CD14-positive monocyte (primary cell): Measurements from ENCODE around the gene OSBPL8. TPM values are rescaled to one million over a fixed set of nuclear protein-coding genes. Genes with fewer than 3 reads are reported as not detected.
A peak's percentile ranks its signal among the peaks of the same experiment; 100 is the strongest.

Experiments used
- DNase-seq, 3 donors: peaks; one replicate each; pipeline ENCODE4 v3.0.0-alpha.2; 2011 to 2022
- H2AFZ ChIP-seq: 2 replicates; pipeline ENCODE4 v1.6.0; 2012; ENCODE audit warnings: mild to moderate bottlenecking, low read depth, low read length, inconsistent platforms; ENCODE audit not compliant: insufficient read depth, poor library complexity, severe bottlenecking
- H3K27ac ChIP-seq, 2 donors: 1 replicate in 1 of 2; 2 replicates in 1 of 2; pipeline ENCODE4 v1.5.1; 2012 to 2013; ENCODE audit warnings: low read length in 2 of 2, control low read depth in 1 of 2, inconsistent platforms in 1 of 2, low read depth in 1 of 2, mild to moderate bottlenecking in 1 of 2
- H3K27me3 ChIP-seq, 2 donors: one replicate each; pipeline versions ENCODE4 v1.6.0 to v1.6.1; 2011 to 2013; ENCODE audit warnings: low read length in 2 of 2; ENCODE audit not compliant: control insufficient read depth in 2 of 2, insufficient read depth in 2 of 2
- H3K36me3 ChIP-seq, 2 donors: replicated peaks in 1 of 2; 1 replicate in 1 of 2; 2 replicates in 1 of 2; pipeline versions ENCODE4 v1.5.1 to v1.6.1; 2012 to 2013; ENCODE audit warnings: low read length in 2 of 2, control low read depth in 1 of 2, inconsistent platforms in 1 of 2, mild to moderate bottlenecking in 1 of 2; ENCODE audit not compliant: insufficient read depth in 2 of 2, control insufficient read depth in 1 of 2
- H3K4me1 ChIP-seq, 2 donors: 1 replicate in 1 of 2; 2 replicates in 1 of 2; pipeline versions ENCODE4 v1.5.1 to v1.6.1; 2012 to 2013; ENCODE audit warnings: low read length in 2 of 2, control low read depth in 1 of 2, inconsistent platforms in 1 of 2, mild to moderate bottlenecking in 1 of 2, moderate library complexity in 1 of 2; ENCODE audit not compliant: insufficient read depth in 2 of 2, control insufficient read depth in 1 of 2
- H3K4me2 ChIP-seq: replicated peaks from 2 replicates; pipeline ENCODE3; 2012; ENCODE audit warnings: low read length, moderate library complexity, mild to moderate bottlenecking; ENCODE audit not compliant: poor library complexity, severe bottlenecking; ENCODE audit errors: extremely low read depth
- H3K4me3 ChIP-seq, 3 experiments: fragments of 200-600 bp in 1 of 3; sonication (generic) in 1 of 3; replicated peaks in 1 of 3; 1 replicate in 2 of 3; 2 replicates in 1 of 3; pipeline ENCODE4 v1.5.1; 2011 to 2013; ENCODE audit warnings: low read length in 3 of 3, mild to moderate bottlenecking in 3 of 3, control low read depth in 2 of 3, low read depth in 2 of 3, inconsistent platforms in 1 of 3, moderate library complexity in 1 of 3
- H3K79me2 ChIP-seq: 2 replicates; pipeline ENCODE4 v1.6.0; 2012; ENCODE audit warnings: mild to moderate bottlenecking, control low read depth, inconsistent platforms, low read length, moderate library complexity; ENCODE audit not compliant: insufficient read depth
- H3K9ac ChIP-seq: 2 replicates; pipeline ENCODE4 v1.6.0; 2017; ENCODE audit warnings: low read length, mild to moderate bottlenecking; ENCODE audit not compliant: insufficient read depth, poor library complexity, severe bottlenecking
- H3K9me3 ChIP-seq, 2 donors: replicated peaks in 1 of 2; 1 replicate in 1 of 2; 2 replicates in 1 of 2; pipeline versions ENCODE4 v1.5.1 to v1.6.1; 2012 to 2013; ENCODE audit warnings: low read length in 2 of 2, control low read depth in 1 of 2; ENCODE audit not compliant: control insufficient read depth in 1 of 2, insufficient read depth in 1 of 2
- H4K20me1 ChIP-seq: 2 replicates; pipeline ENCODE4 v1.6.0; 2012; ENCODE audit warnings: mild to moderate bottlenecking, low read length, control low read depth, moderate library complexity; ENCODE audit not compliant: insufficient read depth
- H3K27ac Mint-ChIP-seq, 7 donors: one replicate each; pipeline ENCODE4 v1.8.0; 2020; ENCODE audit warnings: mild to moderate bottlenecking in 7 of 7, mixed read lengths in 7 of 7, moderate library complexity in 6 of 7, inconsistent platforms in 2 of 7
- H3K27me3 Mint-ChIP-seq, 3 donors: one replicate each; pipeline ENCODE4 v1.8.0; 2021 to 2022; ENCODE audit warnings: low read depth in 3 of 3, mild to moderate bottlenecking in 3 of 3, mixed read lengths in 3 of 3, moderate library complexity in 3 of 3, inconsistent platforms in 1 of 3
- H3K36me3 Mint-ChIP-seq, 2 donors: one replicate each; pipeline ENCODE4 v1.8.0; 2020; ENCODE audit warnings: mixed read lengths in 2 of 2, inconsistent platforms in 1 of 2, mild to moderate bottlenecking in 1 of 2
- H3K4me1 Mint-ChIP-seq: one replicate; pipeline ENCODE4 v1.8.0; 2020; ENCODE audit warnings: mild to moderate bottlenecking, mixed read lengths
- H3K4me3 Mint-ChIP-seq, 2 donors: one replicate each; pipeline ENCODE4 v1.8.0; 2020; ENCODE audit warnings: mild to moderate bottlenecking in 2 of 2, mixed read lengths in 2 of 2, moderate library complexity in 1 of 2
- H3K9me3 Mint-ChIP-seq, 7 donors: one replicate each; pipeline ENCODE4 v1.8.0; 2020 to 2022; ENCODE audit warnings: mixed read lengths in 7 of 7, mild to moderate bottlenecking in 6 of 7, moderate library complexity in 6 of 7, inconsistent platforms in 2 of 7
- WGBS: methylation state at CpG from one replicate; pipeline ENCODE4 v1.1.5; 2013; ENCODE audit warnings: missing lambda C conversion rate; ENCODE audit not compliant: insufficient coverage; 5-methylcytosine and 5-hydroxymethylcytosine counted together
- intact Hi-C, 2 donors: fragments of 100-400 bp; cut with micrococcal nuclease; formaldehyde crosslinking; loops; one replicate each; pipeline versions ENCODE4 v1.15.0 to v1.15.1; 2023
- polyA plus RNA-seq, 3 donors: library from polyadenylated mRNA; depleted of rRNA in 1 of 3; unstranded in 2 of 3; stranded (reverse) in 1 of 3; fragments of 300-500 nt in 2 of 3; fragments of >200 nt in 1 of 3; fragmentation: Illumina TruSeq in 2 of 3; gene quantifications; 1 replicate in 2 of 3; 2 replicates in 1 of 3; pipeline ENCODE4 v1.2.3, GENCODE V29; 2012 to 2021
- TF ChIP-seq, protein P1 (sequence below): fragments of 200-600 bp; IDR thresholded peaks from one replicate; pipeline ENCODE4 v1.8.0; 2022; ENCODE audit warnings: antibody characterized with exemption, mild to moderate bottlenecking

OSBPL8 gene
- polyA plus RNA-seq, 3 donors, result 25.3 to 167 (median 147) TPM

DNA sequence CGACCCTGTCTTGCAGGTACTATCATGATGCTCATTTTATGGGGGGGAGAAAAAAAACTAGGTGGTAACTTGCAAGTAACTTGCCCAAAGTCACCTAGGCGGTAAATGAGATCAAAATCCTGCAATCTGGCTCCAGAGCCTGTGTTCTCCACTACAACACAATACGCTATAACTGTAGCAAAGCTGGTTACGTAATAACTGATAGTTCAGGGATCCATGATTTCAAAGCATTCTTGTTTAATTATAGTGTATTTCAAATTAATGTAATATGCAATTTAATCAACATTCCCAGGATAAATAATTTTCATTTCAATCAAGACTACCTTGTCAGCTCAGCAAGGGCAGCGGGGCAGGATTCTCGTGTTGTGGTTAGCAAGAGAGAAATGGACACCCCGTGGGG, 243.1 kb downstream of the OSBPL8 start:
- Histone ChIP-seq H3K27ac (no peak overlapping the region), H4K20me1 (no peaks in the 10 kb centered on the region), H3K4me2 (no peak overlapping the region), H3K79me2 (no peaks in the 10 kb centered on the region), H3K9ac (no peak overlapping the region), H2AFZ (no peak overlapping the region), H3K4me1 (no peaks in the 10 kb centered on the region), H3K9me3 (no peaks in the 10 kb centered on the region), H3K4me3 (no peak overlapping the region), H3K36me3 (no peaks in the 10 kb centered on the region), H3K27me3 (no peaks in the 10 kb centered on the region)
- Mint-ChIP-seq H3K9me3 (peaks cover 0 to 7% (median 2%) of the 10 kb centered on the region in 7 donors), H3K27me3 (peaks cover 4 to 6% (median 4%) of the 10 kb centered on the region in 3 donors), H3K27ac (no peak overlapping the region), H3K4me1 (no peaks in the 10 kb centered on the region), H3K36me3 (no peaks in the 10 kb centered on the region), H3K4me3 (no peak overlapping the region)
- 100% methylated on average over 3 of the region's 7 CpGs for WGBS
- intact Hi-C loops, result no loop called here
- TF ChIP-seq, protein P1, sequence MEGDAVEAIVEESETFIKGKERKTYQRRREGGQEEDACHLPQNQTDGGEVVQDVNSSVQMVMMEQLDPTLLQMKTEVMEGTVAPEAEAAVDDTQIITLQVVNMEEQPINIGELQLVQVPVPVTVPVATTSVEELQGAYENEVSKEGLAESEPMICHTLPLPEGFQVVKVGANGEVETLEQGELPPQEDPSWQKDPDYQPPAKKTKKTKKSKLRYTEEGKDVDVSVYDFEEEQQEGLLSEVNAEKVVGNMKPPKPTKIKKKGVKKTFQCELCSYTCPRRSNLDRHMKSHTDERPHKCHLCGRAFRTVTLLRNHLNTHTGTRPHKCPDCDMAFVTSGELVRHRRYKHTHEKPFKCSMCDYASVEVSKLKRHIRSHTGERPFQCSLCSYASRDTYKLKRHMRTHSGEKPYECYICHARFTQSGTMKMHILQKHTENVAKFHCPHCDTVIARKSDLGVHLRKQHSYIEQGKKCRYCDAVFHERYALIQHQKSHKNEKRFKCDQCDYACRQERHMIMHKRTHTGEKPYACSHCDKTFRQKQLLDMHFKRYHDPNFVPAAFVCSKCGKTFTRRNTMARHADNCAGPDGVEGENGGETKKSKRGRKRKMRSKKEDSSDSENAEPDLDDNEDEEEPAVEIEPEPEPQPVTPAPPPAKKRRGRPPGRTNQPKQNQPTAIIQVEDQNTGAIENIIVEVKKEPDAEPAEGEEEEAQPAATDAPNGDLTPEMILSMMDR, result no peak
- DNase-seq, result no peak

DNA sequence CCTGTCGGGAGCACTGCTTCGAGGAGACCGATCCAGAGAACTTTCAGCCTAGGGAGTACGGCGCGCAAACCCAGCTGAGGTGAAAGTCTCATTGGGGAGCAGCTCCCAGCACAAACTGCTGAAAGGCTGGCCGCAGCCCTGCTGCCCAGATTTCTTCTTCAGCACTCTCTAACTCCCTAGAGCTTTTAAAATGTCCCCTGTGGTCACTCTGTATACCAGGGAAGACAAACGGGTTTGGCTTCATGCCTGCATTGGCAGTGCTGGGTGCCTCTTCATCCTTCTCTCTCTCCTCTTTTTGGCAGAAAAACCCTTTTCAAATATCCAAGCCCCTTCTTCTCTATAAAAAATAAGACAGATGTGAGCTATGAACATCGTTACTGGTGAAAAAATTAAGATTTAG, 246.3 kb downstream of the OSBPL8 start:
- no peaks in the 10 kb centered on the region for H4K20me1 ChIP-seq
- H3K4me3 Mint-ChIP-seq, result no peak overlapping the region
- TF ChIP-seq, protein P1, result no peak
- no peak overlapping the region for H3K27ac ChIP-seq
- peaks cover 3 to 9% (median 8%) of the 10 kb centered on the region in 3 donors for H3K27me3 Mint-ChIP-seq
- H3K79me2 ChIP-seq, result no peaks in the 10 kb centered on the region
- peaks cover 0 to 3% (median 0%) of the 10 kb centered on the region in 7 donors for H3K9me3 Mint-ChIP-seq
- intact Hi-C loops, result no loop called here
- H3K4me1 Mint-ChIP-seq, result no peaks in the 10 kb centered on the region
- DNase-seq, result no peak
- no peak overlapping the region for H3K4me3 ChIP-seq
- H3K9me3 ChIP-seq, result no peaks in the 10 kb centered on the region
- no peak overlapping the region for H3K4me2 ChIP-seq
- no peaks in the 10 kb centered on the region for H3K27me3 ChIP-seq
- H3K4me1 ChIP-seq, result no peaks in the 10 kb centered on the region
- no peak overlapping the region for H3K9ac ChIP-seq
- H3K36me3 ChIP-seq, result no peaks in the 10 kb centered on the region
- no peaks in the 10 kb centered on the region for H3K36me3 Mint-ChIP-seq
- 86% methylated on average over 8 of the region's 9 CpGs for WGBS
- no peak overlapping the region for H2AFZ ChIP-seq
- H3K27ac Mint-ChIP-seq, result peak overlapping the region in 1 of 7 donors; percentile 53
